ENCODE results near the gene USP32.
"Not testable (repeated sequence)": the region's sequence is repeated elsewhere in the genome, so short reads cannot be mapped to it uniquely, and the experiment has no call there.

Gene USP32

DNA sequence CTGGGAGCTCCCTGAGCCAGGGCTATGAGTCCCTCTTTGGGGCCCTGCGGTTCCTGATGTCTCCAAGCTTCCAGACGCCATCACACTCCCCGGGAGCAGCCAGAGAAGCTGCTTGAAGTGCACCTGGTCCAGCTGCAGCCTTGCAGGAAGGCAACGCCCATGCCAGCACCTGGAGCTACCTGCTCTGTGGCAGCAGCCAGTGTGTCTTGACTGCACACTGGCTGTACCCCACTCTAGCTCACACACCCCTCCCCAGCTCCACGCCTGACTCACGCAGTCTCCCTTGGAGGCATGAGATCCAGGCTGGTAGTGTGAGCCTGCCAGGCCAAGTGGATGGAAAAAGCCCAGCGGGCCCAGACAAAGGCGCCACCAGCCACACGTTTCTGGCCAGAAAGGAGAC, 63.3 kb downstream of the USP32 start:
- DNase-seq: no peak

DNA sequence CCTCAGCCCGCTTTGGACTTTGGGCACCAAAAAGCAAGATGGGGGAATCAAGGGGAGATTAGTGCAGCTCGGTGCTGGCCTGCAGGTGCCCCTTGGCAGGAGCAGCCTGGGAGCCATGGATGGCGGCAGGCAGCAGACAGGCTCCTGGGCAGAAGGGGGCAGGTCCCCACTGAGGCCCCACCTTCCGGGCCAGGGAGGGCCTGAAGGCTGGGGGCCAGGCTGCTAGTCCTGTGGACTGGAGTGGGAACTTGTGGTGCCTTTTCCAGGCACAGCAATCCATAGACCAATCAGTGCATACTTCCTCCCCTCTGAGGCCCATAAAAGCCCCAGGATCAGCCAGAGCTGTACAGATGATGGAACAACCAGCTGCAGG, 64.0 kb downstream of the USP32 start:
- no peak for DNase-seq

DNA sequence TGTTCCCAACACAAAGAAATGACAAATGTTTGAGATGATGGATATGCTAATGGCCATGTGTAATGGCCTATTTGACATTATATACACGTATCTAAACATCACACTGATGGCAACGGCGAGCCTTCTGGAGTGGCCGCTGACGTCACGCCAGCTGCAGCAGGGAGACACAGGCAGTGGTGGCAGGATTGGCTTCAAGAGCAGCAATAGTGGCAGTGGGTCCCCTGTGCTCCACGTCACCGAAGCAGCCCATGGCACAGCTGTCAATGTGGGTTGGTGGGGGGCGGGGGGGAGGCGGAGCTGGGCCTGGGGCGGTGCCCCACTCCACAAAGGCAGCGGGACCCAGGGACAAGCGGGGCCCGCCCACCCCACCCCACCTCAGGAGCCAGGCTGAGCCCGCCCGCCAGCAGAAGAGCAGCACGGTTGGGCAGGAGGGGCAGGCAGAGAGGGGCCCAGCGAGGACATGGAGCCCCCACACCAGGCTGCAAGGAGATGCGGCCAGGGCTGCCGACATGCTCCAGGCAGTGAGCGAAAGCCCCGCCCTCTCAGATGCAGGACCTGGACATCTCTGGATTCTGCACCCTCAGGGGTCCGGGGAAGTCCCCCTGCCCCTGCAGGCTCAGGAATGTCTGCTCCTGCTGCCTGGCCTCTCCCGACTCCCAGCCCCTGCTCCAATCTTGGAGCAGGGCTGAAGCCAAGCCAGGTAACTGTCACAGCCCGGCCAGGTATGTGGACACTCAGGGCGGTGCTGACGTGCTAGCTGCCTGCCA, 64.6 kb downstream of the USP32 start:
- peak; percentile 45 for DNase-seq

DNA sequence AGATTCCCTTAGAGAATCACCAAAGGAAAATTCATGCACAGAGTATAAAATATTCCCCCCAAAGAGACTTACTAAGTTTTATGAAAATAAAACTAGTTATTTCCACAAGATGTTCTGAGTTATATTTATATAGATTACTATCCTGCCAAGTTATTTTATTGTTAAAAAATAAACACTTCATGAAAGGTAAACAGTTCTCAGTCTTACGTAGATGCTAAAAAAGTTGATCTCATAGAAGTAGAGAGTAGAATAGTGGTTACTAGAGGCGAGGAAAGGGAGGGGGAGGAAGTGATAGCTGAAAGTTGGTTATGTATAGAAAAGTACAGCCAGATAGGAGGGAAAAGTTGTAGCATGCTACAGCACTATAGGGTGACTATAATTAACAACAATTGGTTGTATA, 65.2 kb downstream of the USP32 start:
- no peak for DNase-seq

DNA sequence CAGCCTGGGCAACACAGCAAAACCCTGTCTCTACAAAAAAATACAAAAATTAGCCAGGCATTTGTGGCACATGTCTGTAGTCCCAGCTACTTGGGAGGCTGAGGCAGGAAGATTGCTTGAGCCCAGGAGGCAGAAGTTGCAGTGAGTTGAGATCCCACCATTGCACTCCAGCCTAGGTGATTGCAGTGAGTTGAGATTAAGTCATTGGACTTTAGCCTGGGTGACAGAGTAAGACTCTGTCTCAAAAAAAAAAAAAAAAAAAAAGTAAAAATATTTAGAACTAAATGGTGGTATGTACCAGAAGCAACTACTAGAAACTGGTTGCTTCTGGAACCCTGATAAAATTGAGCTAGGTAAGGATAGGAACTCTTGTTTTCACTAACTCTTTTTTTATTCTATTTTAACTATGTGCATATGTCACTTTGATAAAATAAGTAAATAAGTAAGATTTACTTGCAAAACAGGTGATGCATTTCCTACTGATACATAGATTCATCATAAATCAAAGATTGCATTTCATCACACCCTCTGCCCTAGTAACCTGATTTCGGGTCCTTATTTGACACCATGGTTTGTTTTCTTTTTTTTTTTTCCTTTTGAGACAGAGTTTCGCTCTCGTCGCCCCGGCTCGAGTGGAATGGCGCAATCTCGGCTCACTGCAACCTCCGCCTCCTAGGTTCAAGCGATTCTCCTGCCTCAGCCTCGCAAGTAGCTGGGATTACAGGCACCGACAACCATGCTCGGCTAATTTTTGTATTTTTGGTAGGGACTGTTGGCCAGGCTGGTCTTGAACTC, 66.0 kb downstream of the USP32 start:
- DNase-seq: no peak

DNA sequence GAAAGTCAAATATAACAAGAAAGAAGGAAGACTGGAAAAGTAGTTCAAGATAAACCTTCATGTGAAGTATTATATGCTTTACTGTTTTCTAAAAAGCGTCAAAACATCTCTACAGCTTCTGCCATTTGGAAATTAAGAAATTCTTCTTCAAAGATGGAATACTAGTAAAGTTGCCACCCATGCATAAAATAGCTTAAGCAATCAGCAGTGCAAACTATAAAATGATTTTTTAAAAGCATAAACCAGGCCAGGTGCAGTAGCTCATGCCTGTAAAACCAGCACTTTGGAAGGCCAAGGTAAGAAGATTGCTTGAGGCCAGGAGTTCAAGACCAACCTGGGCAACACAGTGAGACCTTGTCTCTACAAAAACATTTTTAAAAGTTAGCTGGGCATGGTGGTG, 68.2 kb downstream of the USP32 start:
- no peak for DNase-seq

DNA sequence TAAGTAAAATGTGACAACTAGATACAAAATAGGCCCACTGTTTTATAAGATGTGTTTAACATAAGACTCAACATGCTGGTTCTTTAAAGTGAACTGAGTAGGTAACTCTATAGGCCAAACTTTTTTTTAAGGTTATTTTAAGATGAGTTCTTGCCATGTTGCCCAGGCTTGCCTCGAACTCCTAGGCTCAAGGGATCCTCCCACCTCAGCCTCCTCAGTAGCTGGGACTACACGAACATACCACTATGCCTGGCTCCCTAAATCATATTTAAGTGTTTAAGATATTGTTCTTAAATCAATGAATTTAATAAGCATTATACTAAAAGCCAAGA, 69.9 kb downstream of the USP32 start:
- no peak for DNase-seq

DNA sequence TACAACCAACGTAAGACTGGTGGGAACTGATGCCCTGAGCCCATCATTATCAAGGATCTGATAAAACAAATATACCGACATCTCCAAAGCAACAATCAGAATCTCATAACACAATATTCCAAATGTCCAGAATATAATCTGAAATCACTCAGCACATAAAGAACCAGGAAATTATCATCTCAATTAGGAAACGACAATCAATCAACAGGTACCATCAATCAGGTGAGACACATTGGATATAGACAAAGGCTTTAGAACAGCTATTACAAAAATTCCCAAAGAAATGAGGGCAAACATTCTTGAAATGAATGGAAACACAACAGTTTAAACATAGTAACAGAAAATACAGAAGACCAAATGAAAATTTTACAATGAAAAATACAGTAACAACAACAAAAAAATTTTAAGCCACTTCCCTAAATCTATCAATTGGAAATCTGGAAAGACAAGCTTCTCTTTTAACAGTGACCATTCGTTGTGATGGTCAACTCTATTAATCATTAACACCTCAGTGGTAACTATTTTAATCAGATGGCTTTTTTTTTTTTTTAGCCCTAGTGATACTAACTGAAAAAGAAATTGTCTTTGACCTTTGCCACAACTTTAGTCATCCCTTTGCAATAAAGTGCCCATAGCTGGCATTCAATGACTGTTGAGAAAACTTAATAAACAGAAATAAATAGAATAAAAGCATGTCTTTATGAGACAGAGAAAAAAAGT, 70.4 kb downstream of the USP32 start:
- no peak for DNase-seq

DNA sequence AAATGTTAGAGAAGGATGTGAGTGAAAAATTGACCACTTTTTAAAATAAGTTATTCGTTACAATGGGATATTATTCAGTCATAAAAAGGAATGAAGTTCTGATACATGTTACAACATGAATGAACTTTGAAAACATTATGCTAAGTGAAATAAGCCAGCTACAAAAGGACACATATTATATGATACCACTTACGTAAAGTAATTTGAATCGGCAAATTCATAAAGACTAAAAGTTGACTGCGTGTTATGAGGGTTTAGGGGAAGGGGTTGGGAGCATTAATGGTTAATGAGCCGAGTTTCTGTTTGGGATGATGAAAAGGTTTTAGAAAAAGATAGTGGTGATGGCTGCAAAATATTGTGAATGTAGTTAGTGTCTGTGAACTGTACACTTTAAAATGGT, 73.1 kb downstream of the USP32 start:
- DNase-seq: no peak

DNA sequence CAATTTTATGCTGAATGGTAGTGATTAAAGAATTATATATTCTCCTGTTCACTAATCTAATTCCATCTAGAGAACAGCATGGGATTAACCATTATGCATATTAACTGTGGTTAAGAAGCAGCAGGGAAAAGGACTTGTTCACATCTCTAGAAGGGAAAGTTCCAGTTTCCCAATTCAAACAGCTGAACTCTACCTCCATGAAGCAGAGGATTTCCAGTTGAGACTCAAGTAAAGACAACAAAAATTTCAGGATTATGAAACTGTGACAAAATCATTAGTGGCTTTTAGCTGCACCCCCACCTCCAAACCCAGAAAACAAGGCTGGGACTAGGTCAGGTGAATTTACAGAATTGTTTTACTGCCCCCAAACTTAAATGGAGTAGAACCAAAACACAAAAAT, 73.6 kb downstream of the USP32 start:
- DNase-seq: no peak

DNA sequence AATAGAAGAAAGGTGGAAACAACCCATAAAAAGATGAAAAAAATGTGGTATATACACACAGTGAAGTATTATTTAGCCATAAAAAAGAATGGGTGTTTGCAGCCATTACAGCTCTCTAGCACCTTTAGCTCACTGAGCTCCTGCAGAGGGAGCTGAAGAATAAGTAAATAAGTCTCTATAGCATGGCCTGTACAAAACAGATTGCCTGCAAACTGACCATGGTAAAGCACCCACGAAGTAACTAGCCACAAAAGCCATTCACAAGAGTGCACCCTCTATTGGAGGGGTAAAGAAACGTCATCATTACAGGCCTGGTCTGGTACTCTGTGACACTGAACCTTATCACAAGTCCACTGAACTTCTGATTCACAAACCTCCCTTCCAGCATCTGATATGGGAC, 76.3 kb downstream of the USP32 start:
- DNase-seq: no peak

DNA sequence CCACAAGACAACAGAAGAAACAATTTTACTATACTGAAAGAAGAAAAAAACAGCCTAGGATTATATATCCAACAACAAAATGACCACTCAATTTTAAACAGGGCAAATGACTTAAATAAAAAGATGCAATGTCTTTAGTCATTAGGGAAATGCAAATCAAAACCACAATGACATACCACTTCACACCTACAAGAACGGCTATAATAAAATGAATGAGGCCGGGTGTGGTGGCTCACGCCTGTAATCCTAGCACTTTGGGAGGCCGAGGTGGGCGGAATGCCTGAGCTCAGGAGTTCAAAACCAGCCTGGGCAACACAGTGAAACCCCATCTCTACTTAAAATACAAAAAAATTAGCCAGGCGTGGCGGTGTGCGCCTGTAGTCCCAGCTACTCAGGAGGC, 77.0 kb downstream of the USP32 start:
- not testable (repeated sequence) for DNase-seq

DNA sequence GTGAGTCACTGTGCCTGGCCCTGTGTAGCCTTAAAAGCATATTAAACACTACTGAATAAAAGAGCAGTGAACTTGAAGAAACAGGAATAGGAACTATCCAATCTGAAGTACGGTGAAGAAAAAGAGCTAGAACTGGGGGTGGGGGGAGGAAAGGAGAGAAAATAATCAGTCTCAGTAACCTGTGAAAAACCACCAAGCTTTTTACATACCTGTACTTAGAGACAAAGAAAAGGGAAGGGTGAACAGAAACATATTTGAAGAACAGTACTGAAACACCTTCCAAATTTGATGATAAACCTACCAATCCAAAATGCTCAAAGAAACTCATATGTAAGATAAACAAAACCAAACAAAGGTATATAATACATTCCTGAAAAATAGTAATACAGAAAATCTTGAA, 77.5 kb downstream of the USP32 start:
- no peak for DNase-seq

DNA sequence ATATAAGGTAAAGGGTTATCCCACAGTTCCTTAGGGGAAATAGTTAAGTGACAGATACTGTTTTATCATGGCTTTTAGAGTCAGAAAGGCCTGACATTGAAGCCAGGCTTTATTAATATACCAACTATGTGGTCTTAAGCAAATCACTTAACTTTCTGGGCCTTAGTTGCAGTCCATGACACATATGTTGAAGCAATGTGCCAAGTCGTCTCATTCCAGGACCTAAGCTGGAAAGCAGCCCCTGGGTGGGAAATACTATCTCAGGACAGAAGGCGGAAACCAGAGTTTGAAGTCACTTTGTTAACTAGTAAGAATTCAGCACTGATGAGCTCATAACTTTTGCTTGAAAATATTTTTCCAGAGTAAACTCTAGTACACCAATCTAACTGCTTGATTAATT, 80.0 kb downstream of the USP32 start:
- no peak for DNase-seq

DNA sequence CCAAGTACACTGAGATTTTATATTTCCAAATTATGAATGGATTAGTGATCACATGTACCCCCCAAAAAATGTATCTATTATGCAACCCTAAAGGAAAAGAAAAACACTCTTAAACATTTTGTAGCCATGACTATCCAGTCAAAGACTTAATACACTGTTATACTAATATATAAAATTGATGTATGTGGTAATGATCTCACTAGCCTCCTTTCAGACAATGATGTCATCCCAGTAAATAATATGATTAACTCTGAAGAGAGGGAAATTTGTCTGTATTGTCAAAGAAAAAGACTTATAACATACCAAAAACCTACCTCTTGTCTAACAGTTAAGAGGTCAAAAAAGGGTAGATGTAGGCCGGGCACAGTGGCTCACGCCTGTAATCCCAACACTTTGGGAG, 80.7 kb downstream of the USP32 start:
- DNase-seq: no peak

DNA sequence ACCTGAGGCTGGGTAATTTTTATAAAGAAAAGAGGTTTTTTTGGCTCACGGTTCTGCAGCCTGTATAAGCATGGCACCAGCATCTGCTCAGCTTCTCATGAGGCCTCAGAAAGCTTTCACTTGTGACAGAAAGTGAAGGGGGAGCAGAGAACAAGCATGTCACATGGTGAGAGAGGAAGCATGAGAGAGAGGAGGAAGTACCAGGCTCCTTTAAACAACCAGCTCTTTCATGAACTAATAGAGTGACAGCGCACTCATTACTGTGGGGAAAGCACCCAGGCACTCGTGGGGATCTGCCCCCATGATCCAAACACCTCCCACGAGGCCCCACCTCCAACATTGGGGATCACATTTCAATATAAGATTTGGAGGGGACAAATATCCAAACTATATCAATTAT, 86.8 kb downstream of the USP32 start:
- DNase-seq: peak; percentile 67

DNA sequence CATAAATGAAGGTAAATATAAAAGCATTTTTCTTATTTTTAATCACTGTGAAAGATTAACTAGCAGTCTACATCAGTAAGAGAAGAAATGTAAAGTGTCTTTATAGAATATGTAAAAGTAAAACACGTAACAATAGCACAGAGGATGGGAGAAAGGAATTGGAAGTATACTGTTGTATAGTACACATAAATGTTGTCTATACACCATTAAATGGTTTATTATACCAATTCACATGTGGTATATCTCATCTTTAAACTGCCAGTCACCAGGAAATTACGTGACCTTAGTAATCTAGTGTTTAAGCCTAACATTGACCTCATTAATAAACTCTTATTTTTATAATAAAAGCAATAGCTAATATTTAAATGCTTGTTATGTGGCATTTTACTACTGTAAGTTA, 87.4 kb downstream of the USP32 start:
- DNase-seq: no peak

DNA sequence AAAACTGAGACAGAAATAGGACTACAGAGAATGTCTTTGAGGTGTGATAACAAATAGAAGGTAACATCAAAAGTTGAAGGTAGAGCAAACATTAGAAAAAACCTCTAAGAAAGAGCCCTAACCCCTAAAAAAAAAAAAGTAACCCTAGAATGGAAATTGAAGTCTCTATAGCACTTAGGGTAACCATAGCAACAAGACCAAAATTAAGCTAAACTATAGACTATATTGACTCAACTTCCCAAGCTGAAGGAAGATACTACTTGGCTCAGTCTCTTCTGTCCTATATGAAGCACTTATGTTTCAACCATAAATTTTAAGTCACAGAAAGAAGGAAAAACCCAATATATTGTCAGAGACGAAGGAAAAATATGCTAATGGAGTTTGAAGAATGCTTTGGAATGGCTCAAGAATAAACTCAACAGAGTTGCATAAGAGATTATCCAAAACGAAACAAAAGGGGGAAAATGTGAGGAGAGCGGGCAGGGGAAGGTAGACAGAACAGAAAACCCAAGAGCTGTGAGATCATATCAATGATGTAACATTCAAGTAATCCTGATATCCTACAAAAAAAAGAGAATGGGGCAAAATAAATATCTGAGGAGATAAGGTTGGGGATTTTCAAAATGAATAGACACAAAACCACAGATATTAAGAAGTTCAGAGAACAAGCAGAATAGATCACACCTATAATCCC, 88.4 kb downstream of the USP32 start:
- DNase-seq: no peak

DNA sequence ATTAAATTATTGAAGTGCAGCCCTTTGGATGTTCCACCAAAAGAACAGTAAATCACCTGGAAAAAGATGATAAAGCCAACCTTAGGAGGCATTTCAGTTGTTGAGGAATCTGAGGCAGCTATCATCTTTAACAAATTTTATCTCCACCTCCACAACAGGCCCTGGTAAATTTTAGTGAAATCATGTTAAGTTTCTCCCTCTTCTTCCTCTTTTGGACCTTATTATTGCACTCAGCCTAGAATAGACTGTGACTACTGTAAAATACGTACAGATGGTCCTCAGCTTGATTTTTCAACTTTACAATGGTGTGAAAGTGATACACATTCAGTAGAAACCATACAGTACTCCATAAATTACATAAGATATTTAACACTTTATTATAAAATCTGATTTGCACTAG, 90.3 kb downstream of the USP32 start:
- DNase-seq: no peak

DNA sequence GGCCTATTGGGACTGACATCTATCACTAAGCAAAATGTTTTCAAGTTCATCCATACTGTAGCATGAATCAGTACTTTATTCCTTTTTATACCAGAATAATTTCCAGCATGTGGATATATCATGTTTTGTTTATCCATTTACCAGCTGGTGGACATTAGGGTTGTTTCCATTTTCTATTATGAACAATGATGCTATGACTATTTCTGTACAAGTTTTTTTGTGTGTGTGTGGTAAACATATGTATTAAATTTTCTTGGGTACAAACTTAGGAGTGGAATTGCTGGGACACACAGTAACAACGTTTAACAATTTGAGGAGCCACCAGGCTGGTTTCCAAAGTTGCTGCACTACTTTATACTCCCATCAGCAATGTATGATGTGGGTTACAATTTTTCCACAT, 91.0 kb downstream of the USP32 start:
- no peak for DNase-seq

DNA sequence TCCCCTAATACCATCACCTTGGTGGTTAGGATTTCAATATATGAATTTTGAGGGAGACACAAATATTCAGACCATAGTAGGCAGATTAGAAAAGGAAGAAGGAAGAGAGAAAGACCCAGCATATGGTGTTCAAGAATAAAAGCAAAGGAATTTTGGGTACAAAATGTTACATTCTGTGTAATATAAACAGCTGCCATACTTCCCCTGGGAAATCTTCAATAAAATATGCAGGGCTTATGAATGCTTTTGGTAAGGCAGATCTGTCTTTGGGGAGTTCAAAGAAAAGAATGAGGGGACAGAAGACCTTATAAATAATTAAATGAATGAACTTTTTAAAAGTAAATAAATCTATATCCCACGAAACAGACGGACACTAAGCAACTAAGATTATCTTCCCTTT, 91.9 kb downstream of the USP32 start:
- DNase-seq: no peak

DNA sequence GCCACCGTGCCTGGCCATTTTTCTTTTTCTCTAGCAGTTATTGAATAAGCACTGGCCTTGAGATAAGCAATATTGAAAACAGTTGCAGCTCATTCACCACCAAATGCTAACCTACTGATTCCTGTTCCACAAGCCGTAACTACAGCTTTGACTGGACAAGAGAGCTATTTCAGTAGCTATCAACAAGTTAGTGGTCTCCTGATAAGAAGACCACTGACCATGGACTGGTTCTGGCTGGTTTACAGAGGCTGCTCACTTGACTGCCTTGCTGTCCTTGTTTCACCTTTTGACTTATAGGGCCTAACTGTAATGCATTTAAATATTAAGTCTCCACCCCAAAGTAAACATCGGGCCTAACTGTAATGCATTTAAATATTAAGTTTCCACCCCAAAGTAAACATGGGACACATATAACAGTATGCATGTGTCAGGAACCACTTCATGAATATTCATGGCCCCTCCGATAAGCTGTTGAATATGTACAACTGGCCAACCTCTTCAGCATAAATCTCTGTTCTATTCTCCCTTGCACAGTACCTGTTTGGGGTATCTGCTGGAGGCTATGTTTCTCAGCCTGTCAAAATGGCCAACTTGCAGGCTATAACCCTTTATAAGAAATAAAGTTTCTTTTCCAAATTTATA, 94.1 kb downstream of the USP32 start:
- DNase-seq: no peak

DNA sequence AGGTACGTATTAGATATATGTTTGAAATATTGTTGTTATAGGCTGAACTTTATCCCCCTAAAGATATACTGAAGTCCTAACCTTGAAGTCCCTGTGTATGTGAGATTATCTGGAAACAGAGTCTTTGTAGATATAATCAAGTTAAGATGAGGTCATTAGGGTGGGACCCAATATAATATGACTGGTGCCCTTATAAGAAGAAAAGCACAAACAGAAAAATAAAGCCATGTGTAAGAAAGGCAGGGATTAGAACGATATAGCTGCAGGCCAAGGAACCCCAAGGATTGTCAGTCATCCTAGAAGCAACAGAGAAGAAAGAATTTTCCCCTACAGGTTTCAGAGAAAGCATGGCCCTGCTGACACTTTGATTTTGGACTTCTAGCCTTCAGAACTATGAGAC, 95.8 kb downstream of the USP32 start:
- DNase-seq: no peak
